ENCODE data around the gene PDPN.
A peak's percentile ranks its signal among the peaks of the same experiment; 100 is the strongest.

PDPN gene

DNA sequence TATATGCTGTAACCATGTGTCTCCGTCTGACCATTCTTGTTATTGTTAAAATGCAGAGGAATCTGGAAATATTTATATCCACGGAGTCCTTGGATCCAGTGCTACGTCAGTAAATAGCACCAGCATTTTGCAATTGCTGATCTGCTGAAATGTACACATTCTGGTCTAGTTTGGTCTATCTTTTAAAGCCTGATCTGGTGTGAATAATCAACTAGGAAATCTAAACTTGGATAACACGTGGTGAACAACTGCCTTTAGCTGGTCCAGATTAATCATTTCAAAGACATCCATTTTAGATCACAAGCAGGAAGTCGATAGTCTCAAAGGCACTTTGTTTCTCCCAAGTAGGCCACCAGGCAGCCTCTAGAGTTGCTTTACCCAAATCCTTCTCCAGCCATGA is 32.6 kb downstream of the PDPN start:
- no peak overlapping the region for H3K4me3 ChIP-seq (ENCODE audit: low read depth, low read length)
- DNase-seq (ENCODE audit: low read depth), result no peak
- TF ChIP-seq, protein P1, sequence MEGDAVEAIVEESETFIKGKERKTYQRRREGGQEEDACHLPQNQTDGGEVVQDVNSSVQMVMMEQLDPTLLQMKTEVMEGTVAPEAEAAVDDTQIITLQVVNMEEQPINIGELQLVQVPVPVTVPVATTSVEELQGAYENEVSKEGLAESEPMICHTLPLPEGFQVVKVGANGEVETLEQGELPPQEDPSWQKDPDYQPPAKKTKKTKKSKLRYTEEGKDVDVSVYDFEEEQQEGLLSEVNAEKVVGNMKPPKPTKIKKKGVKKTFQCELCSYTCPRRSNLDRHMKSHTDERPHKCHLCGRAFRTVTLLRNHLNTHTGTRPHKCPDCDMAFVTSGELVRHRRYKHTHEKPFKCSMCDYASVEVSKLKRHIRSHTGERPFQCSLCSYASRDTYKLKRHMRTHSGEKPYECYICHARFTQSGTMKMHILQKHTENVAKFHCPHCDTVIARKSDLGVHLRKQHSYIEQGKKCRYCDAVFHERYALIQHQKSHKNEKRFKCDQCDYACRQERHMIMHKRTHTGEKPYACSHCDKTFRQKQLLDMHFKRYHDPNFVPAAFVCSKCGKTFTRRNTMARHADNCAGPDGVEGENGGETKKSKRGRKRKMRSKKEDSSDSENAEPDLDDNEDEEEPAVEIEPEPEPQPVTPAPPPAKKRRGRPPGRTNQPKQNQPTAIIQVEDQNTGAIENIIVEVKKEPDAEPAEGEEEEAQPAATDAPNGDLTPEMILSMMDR (conservative IDR thresholded peaks at IDR 0.05; ENCODE audit: low read depth, low read length), result no peak

- TF ChIP-seq, protein P1 (conservative IDR thresholded peaks at IDR 0.05; ENCODE audit: low read depth, low read length), result no peak
- DNase-seq (ENCODE audit: low read depth), result no peak
- no peak overlapping the region for H3K4me3 ChIP-seq (ENCODE audit: low read depth, low read length)
These were observed 33.5 kb downstream of the PDPN start for GRCh38 chr1:13617108-13617507.

DNA sequence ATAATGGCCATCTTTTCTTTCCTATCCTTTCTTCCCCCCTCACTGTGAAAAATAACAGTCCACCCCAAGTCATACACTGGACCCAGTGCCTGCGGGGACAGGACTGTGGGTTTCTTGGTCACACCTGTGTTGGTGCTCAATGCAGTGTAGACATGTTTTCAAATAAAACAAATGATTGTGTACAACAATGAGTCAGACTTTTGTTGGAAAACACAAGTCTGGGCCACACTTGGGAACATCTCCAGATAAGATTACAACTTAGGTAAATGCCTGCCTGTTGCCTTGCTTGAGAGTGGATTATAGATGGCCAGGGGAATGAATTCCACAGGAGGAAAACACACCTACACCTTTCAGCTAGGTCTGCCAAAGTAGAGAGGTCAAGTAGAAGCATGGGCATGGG is 34.1 kb downstream of the PDPN start:
- H3K4me3 ChIP-seq (ENCODE audit: low read depth, low read length), result no peak overlapping the region
- DNase-seq (ENCODE audit: low read depth), result no peak
- TF ChIP-seq, protein P1 (conservative IDR thresholded peaks at IDR 0.05; ENCODE audit: low read depth, low read length), result no peak

DNA sequence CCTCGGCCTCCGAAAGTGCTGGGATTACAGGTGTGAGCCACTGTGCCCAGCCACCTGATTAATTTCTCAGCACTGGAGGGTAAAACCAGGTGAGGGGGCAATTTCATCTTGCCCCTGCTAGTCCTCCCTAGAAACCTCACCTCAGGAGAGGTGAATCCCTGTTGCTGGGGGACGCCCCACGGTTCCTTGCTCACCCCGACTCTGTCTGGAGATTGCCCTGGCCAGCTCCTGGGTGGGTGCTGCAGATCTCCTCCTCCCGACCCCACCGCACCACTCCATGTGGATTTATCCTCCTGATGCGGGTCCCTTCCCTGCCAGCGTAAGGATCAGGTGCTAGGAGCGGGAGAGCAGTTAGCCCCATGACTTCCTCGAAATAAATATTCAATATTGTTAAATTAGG is 34.9 kb downstream of the PDPN start:
- TF ChIP-seq, protein P1 (conservative IDR thresholded peaks at IDR 0.05; ENCODE audit: low read depth, low read length), result no peak

GRCh38 chr1:13619909-13620308 is 36.3 kb downstream of the PDPN start:
- H3K4me3 ChIP-seq (ENCODE audit: low read depth, low read length), result no peak overlapping the region
- peak; percentile 90 for DNase-seq (ENCODE audit: low read depth)
- TF ChIP-seq, protein P1 (conservative IDR thresholded peaks at IDR 0.05; ENCODE audit: low read depth, low read length), result no peak

More for the DNA sequence above, 34.9 kb downstream of the PDPN start:
- H3K4me3 ChIP-seq (ENCODE audit: low read depth, low read length), result no peak overlapping the region
- no peak for DNase-seq (ENCODE audit: low read depth)

DNA sequence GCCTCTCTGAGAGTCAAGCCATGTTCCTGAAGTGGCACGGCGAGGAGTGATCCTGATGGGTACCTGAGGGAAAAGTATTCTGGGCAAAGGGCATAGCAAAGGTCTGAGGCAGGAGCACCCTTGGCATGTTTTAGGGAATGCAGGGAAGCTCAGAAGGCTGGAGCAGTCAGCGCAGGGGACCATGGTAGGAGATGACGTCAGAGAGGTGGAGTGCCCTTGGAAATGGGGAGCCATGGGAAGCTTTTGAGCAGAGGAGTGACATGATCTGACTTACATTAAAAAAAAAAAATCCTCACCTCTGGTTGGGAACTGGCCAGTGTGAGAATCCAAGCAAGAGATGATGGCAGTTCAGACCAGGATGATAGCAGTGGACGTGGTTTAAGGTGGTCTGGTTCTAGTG is 37.2 kb downstream of the PDPN start:
- TF ChIP-seq, protein P1 (conservative IDR thresholded peaks at IDR 0.05; ENCODE audit: low read depth, low read length), result no peak
- no peak for DNase-seq (ENCODE audit: low read depth)
- no peak overlapping the region for H3K4me3 ChIP-seq (ENCODE audit: low read depth, low read length)

DNA sequence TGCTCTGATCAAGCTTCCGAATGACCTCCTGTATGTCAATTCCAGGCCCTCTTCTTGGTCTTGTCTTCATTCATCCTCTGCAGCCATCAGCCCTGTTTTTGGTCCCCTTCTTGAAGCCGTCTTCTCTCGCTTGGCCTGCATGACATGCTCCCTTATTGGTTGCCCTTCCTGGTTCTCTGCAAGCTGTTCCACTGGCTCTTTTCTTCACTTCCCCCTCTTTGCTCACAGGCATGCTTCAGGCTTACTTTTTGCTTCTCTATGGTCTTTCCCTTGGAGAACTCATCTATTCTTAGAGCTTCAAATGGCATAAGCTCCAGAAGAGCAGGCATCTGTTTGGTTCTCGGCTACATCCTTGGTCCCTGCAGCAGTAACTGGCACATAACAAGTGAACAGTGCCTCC is 38.8 kb downstream of the PDPN start:
- TF ChIP-seq, protein P1 (conservative IDR thresholded peaks at IDR 0.05; ENCODE audit: low read depth, low read length), result no peak
- no peak overlapping the region for H3K4me3 ChIP-seq (ENCODE audit: low read depth, low read length)
- no peak for DNase-seq (ENCODE audit: low read depth)

All from choroid plexus epithelial cell (primary cell).